Epithelial cell of esophagus (primary cell): ENCODE measurements around the gene ADGRD1.
"Not testable (repeated sequence)": the region's sequence is repeated elsewhere in the genome, so short reads cannot be mapped to it uniquely, and the experiment has no call there.

Experiments used
- DNase-seq: peaks from one replicate; pipeline ENCODE4 v3.0.0; 2010; ENCODE audit warnings: low read depth
- H3K4me3 ChIP-seq: 2 replicates; pipeline ENCODE4 v1.5.1; 2011; ENCODE audit warnings: mild to moderate bottlenecking, low read length, control low read depth
- TF ChIP-seq, protein P1 (sequence below): IDR thresholded peaks from 2 replicates; pipeline ENCODE4 v1.5.1; 2011; ENCODE audit warnings: low read depth, mild to moderate bottlenecking, low read length, control low read depth, inconsistent platforms; ENCODE audit not compliant: insufficient read depth; ENCODE audit errors: missing control alignments

ADGRD1 gene

DNA sequence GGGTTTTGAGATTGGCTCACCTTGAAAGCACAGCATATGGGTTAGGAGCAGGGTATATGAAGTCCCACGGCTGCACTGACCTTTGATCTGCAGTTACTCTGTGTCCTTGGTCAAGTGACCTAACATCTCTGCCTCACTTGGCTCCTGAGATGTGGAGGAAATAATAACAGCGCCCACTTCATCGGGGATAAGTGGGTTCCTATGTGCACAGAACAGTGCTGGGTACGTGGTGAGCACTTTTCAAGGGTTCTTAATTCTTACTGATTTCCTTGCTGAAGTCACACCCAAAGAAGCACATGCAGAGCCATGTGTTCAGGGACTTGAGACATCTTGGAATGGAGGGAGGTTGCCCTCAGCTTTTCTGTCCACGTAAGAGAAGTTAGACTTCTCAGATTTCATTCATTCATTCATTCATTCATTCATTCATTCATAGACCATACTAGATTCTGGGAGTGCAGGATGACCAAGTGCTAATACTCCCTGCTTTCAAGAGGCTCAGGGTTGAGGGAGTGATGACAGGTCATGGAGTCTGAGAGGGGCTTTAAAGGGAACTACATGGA, 39.4 kb downstream of the ADGRD1 start:
- TF ChIP-seq, protein P1, sequence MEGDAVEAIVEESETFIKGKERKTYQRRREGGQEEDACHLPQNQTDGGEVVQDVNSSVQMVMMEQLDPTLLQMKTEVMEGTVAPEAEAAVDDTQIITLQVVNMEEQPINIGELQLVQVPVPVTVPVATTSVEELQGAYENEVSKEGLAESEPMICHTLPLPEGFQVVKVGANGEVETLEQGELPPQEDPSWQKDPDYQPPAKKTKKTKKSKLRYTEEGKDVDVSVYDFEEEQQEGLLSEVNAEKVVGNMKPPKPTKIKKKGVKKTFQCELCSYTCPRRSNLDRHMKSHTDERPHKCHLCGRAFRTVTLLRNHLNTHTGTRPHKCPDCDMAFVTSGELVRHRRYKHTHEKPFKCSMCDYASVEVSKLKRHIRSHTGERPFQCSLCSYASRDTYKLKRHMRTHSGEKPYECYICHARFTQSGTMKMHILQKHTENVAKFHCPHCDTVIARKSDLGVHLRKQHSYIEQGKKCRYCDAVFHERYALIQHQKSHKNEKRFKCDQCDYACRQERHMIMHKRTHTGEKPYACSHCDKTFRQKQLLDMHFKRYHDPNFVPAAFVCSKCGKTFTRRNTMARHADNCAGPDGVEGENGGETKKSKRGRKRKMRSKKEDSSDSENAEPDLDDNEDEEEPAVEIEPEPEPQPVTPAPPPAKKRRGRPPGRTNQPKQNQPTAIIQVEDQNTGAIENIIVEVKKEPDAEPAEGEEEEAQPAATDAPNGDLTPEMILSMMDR, result no peak
- H3K4me3 ChIP-seq, result no peak overlapping the region
- no peak for DNase-seq

DNA sequence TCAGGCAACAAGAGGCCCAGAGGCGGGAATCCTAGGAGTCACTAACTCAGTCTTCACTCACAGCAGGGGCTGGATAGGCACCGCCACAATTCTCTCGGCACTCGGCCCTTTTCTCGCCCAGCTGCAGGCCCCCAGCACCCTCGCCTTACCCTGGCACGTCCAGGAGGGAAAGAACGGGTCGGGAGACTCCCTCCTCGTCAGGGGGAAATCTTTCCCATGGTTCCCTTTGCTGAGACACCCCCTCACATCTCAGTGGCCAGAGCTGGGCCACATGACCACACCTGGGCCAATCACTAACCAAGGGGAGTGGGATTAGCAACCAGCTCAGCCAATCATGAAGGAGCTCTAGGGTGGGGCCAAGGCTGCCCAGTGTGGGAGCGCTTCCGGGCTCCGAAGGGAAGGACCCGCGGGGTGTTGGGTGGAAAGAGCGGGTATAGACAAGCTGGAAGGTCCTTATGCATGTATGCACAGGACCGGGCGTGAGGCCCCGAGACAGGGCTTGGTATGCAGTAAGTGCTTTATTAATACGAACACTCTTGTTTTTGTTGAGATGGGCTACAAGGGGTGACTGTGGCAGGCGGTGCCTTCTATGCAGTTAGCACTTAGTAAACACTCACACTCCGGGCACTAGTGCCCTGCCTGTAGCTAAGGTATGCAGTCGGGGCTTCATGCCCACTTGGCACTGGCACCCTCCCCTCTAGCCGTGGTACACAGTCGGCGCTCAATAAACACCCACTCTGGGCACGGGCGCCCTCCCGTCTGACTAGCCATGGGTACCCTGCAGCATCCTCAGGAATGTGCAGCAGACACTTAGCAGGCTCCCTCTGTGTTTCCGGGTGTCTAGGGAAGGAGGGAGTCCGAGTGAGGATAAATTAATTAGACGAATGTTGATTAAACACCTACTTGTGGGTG, 40.3 kb downstream of the ADGRD1 start:
- no peak overlapping the region for H3K4me3 ChIP-seq
- TF ChIP-seq, protein P1, result no peak
- no peak for DNase-seq

DNA sequence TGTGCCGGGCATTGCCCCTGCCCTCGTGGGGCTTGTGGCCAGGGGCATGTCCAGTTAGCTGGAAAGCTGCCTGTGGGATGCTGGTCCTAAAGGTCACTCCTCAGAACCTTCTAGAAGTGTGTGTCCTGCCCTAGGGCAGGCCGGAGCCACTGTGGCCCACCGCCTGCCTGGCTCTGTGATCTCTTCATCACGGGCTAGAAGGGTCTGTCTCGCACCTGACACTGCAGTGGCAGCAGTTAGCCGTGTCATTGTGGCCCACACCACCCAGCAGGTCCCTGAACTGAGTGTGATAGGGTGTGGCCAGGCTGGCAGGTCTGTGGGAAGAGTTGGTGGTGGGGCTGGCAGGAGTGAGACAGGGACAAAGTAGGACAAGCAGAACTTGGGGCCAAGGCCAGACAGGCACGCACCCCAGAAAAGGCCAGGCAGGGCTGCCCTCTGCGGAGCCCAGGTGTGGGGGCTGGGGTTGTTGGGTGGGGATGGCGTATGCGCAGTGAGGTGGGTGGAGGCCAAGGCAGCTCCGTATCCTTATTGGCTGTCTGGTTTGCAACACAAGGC, 41.2 kb downstream of the ADGRD1 start:
- TF ChIP-seq, protein P1, result no peak
- no peak for DNase-seq
- no peak overlapping the region for H3K4me3 ChIP-seq

DNA sequence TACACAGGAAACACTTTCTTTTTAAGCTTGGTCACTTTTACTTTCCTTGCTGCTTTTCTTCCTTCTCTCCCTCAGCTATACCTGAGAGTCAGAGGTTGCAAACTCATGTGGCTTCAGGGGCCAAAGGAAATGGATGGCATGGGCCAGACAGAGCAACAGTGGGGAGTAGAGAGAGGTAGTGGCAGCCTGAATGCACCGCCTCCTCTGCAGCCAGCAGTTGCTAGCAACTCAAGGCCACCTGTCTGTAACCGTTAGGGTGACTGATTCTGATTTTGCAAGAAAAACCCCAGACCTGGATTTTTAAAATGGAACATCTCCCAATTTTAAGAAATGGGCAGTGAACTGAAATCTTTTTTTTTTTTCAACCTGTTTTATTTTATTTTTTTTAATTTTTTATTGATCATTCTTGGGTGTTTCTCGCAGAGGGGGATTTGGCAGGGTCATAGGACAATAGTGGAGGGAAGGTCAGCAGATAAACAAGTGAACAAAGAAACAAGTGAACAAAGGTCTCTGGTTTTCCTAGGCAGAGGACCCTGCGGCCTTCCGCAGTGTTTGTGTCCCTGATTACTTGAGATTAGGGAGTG, 41.8 kb downstream of the ADGRD1 start:
- not testable (repeated sequence) for DNase-seq

DNA sequence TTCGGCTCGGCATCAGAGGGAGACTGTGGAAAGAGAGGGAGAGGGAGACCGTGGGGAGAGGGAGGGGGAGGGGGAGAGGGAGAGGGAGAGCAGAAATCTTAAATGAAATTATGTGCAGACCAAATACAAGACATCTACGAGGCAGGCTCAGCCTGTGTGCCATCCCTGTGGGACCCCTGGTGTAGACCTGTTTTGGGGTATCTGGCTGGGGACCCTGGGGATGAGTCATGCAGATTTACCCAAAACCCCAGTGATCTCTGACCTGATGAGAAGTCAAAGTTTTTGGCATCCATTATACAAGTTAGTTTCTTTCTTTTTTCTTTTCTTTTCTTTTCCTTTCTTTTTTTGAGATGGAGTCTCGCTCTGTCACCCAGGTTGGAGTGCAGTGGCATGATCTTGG, 44.4 kb downstream of the ADGRD1 start:
- TF ChIP-seq, protein P1, result no peak
- no peak for DNase-seq
- H3K4me3 ChIP-seq, result no peak overlapping the region

More for the DNA sequence above, 41.8 kb downstream of the ADGRD1 start:
- H3K4me3 ChIP-seq, result not testable (repeated sequence)

DNA sequence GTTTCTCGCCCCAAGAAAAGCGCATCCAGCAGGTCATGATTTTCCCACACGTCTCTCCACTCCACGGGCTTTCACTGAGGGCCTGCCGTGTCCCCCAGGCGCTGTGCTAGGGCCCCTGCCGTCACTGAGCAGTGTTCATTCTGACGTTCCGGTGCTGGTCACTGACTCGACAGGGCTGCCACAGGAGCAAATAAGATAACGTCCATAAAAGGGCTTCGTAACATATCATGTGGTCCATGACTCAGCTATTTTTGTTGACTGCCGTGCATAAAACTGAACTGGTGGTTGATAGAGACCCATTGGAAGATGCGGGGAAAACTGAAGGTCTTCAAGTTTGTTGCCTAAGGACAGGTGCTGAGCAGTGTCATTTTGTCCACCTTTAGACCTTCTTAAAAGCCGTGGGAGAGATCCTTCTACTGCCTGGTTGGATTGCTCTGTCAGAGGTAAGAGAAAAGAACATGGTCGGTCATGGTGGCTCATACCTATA, 46.3 kb downstream of the ADGRD1 start:
- no peak overlapping the region for H3K4me3 ChIP-seq
- DNase-seq, result no peak
- TF ChIP-seq, protein P1, result no peak

DNA sequence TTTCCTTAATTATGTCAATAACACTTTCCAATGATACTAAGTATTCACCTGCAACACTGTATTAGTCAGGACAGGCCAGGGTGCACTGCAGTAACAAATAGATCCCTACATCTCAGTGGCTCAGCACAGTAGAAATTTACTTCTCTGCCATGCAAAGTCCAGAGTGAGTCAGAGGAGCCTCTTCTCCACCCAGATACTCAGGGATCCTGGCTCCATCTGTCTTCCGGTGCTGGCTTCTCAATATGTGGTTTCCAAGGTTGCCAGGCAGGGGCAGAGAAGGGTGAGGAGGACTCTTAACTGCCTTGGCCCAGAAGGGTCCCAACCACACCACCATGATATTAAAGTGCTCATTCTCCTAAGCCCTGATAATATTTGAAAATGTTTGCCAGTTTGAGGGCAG, 47.8 kb downstream of the ADGRD1 start:
- TF ChIP-seq, protein P1, result no peak
- DNase-seq, result no peak

More for the DNA sequence above, 47.8 kb downstream of the ADGRD1 start:
- H3K4me3 ChIP-seq, result no peak overlapping the region
